ENCODE results near the gene ZNF337.
"Not testable (repeated sequence)": the region's sequence is repeated elsewhere in the genome, so short reads cannot be mapped to it uniquely, and the experiment has no call there.

The ZNF337 gene

DNA sequence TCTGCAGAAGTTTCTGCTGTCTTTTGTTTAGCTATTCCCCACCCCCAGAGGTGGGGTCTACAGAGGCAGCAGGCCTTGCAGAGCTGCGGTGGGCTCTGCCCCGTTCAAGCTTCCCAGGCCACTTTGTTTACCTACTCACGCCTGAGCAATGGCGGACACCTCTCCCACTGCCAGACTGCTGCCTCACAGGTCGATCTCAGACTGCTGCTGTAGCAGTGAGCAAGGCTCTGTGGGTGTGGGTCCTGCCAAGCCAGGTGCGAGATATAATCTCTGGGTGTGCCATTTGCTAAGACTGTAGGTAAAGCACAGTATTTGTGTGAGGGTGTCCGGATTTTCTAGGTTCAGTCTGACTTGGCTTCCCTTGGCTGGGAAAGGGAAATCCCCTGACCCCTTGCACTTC, 23.6 kb upstream of the ZNF337 start:
- ChIA-PET CTCF (no interaction called here), POLR2A (no interaction called here)
- no peak overlapping the region for H3K4me3 ChIP-seq (ENCODE audit: low read depth, low read length)

DNA sequence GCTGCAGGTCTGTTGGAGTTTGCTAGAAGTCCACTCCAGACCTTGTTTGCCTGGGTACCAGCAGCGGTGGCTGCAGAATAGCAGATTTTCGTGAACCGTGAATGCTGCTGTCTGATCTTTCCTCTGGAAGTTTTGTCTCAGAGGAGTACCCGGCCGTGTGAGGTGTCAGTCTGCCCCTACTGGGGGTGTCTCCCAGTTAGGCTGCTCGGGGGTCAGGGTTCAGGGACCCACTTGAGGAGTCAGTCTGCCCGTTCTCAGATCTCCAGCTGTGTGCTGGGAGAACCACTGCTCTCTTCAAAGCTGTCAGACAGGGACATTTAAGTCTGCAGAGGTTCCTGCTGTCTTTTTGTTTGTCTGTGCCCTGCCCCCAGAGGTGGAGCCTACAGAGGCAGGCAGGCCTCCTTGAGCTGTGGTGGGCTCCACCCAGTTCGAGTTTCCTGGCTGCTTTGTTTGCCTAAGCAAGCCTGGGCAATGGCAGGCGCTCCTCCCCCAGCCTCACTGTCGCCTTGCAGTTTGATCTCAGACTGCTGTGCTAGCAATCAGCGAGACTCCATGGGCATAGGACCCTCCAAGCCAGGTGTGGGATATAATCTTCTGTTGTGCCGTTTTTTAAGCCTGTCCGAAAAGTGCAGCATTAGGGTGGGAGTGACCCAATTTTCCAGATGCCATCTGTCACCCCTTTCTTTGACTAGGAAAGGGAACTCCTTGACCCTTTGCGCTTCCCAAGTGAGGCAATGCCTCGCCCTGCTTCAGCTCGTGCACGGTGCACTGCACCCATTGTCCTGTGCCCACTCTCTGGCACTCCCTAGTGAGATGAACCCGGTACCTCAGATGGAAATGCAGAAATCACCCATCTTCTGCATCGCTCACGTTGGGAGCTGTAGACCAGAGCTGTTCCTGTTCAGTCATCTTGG, 22.5 kb upstream of the ZNF337 start:
- H3K4me3 ChIP-seq (ENCODE audit: low read depth, low read length); CTCF ChIA-PET: not testable (repeated sequence)

More for the DNA sequence above, 23.6 kb upstream of the ZNF337 start:
- TF ChIP-seq, protein P1, sequence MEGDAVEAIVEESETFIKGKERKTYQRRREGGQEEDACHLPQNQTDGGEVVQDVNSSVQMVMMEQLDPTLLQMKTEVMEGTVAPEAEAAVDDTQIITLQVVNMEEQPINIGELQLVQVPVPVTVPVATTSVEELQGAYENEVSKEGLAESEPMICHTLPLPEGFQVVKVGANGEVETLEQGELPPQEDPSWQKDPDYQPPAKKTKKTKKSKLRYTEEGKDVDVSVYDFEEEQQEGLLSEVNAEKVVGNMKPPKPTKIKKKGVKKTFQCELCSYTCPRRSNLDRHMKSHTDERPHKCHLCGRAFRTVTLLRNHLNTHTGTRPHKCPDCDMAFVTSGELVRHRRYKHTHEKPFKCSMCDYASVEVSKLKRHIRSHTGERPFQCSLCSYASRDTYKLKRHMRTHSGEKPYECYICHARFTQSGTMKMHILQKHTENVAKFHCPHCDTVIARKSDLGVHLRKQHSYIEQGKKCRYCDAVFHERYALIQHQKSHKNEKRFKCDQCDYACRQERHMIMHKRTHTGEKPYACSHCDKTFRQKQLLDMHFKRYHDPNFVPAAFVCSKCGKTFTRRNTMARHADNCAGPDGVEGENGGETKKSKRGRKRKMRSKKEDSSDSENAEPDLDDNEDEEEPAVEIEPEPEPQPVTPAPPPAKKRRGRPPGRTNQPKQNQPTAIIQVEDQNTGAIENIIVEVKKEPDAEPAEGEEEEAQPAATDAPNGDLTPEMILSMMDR (IDR thresholded peaks at IDR 0.05; ENCODE audit: insufficient read depth, low read length, missing control alignments): no peak
- no peak for DNase-seq (ENCODE audit: low read depth, low spot score)

DNA sequence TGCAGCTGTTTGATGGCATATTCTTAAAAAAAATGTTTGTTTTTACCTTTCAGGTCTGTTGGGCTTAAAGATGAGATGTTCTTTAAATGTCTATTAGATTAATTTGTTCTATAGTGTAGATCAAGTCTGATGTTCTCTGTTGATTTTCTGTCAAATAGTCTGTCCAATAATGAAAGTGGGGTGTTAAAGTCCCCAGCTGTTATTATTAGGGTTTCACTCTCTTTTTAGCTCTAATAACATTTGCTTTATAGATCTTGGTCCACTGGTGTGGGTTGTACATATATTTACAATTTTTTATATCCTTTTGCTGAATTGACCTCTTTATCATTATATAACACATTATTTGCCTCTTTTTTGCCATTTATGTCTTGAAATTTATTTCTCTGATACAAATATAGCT, 11.0 kb upstream of the ZNF337 start:
- ChIA-PET CTCF (no interaction called here), POLR2A (no interaction called here)
- TF ChIP-seq, protein P1 (IDR thresholded peaks at IDR 0.05; ENCODE audit: insufficient read depth, low read length, missing control alignments): no peak
- DNase-seq (ENCODE audit: low read depth, low spot score): no peak
- H3K4me3 ChIP-seq (ENCODE audit: low read depth, low read length): no peak overlapping the region

More for the DNA sequence above, 22.5 kb upstream of the ZNF337 start:
- DNase-seq (ENCODE audit: low read depth, low spot score); POLR2A ChIA-PET: not testable (repeated sequence)

DNA sequence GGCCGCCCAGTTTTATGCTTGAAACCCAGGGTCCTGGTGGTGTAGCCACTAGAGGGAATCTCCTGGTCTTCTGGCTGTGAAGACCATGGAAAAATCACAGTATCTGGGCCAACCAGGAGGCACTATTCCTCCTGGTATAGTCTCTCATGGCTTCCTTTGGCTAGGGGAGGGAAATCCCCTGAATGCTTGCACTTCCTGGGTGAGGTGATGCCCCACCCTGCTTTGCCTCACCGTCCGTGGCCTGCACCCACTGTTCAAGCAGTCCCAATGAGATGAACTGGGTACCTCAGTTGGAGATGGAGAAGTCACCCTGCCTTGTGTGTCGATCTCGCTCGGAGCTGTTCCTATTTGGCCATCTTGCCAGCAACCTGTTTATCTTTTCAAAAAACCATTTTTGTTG, 10.1 kb upstream of the ZNF337 start:
- no peak for DNase-seq (ENCODE audit: low read depth, low spot score)
- TF ChIP-seq, protein P1 (IDR thresholded peaks at IDR 0.05; ENCODE audit: insufficient read depth, low read length, missing control alignments): no peak
- POLR2A ChIA-PET: no interaction called here
- no peak overlapping the region for H3K4me3 ChIP-seq (ENCODE audit: low read depth, low read length)
- CTCF ChIA-PET: no interaction called here

DNA sequence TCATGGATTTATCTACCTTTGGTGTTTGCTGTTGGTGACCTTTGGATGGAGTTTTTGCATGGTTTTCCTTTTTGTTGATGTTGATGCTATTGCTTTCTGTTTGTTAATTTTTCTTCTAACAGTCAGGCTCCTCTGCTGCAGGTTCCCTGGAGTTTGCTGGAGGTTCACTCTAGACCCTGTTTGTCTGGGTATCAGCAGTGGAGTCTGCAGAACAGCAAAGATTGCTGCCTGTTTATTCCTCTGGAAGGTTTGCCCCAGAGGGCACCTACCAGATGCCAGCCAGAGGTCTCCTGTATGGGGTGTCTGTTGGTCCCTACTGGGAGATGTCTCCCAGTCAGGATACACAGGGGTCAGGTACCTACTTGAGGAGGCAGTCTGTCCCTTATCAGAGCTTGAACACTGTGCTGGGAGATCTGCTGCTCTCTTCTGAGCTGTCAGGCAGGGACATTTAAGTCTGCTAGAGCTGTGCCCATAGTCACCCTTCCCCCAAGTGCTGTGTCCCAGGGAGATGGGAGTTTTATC, 9.2 kb upstream of the ZNF337 start:
- TF ChIP-seq, protein P1 (IDR thresholded peaks at IDR 0.05; ENCODE audit: insufficient read depth, low read length, missing control alignments): no peak
- POLR2A ChIA-PET: no interaction called here
- DNase-seq (ENCODE audit: low read depth, low spot score): no peak
- no peak overlapping the region for H3K4me3 ChIP-seq (ENCODE audit: low read depth, low read length)
- CTCF ChIA-PET: no interaction called here

DNA sequence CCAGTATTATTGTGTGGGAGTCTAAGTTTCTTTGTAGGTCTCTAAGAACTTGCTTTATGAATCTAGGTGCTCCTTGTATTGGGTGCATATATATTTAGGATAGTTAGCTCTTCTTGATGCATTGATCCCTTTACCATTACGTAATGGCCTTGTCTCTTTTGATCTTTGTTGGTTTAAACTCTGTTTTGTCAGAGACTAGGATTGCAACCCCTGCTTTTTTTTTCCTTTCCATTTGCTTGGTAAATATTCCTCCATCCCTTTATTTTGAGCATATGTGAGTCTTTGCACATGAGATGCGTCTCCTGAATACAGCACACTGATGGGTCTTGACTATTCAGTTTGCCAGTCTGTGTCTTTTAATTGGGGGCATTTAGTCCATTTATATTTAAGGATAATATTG, 7.7 kb upstream of the ZNF337 start:
- DNase-seq (ENCODE audit: low read depth, low spot score); POLR2A ChIA-PET; H3K4me3 ChIP-seq (ENCODE audit: low read depth, low read length); CTCF ChIA-PET: not testable (repeated sequence)

DNA sequence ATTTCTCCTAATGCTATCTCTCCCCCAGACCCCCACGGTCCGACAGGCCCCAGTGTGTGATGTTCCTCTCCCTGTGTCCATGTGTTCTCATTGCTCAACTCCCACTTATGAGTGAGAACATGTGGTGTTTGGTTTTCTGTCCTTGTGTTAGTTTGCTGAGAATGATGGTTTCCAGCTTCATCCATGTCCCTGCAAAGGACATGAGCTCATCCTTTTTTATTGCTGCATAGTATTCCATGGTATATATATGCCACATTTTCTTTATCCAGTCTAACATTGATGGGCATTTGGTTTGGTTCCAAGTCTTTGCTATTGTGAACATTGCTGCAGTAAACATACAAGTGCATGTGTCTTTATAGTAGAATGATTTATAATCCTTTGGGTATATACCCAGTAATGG, 4.2 kb upstream of the ZNF337 start:
- CTCF ChIA-PET: not testable (repeated sequence)

DNA sequence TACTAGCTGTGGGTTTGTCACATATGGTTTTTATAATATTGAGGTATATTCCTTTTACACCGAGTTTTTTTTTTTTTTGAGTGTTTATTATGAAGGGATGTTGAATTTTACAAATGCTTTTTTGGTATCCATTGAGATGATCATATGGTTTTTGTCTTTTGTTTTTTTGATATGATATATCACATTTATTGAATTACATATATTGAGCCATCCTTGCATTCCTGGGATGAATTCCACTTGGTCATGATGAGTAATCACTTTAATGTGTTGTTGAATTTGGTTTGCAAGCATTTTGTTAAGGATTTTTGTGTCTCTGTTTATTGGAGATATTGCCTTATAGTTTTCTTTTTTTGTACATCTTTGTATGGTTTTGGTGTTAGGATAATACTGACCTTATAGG, 3.3 kb upstream of the ZNF337 start:
- H3K4me3 ChIP-seq (ENCODE audit: low read depth, low read length): no peak overlapping the region
- CTCF ChIA-PET: no interaction called here
- no peak for DNase-seq (ENCODE audit: low read depth, low spot score)
- POLR2A ChIA-PET: no interaction called here
- TF ChIP-seq, protein P1 (IDR thresholded peaks at IDR 0.05; ENCODE audit: insufficient read depth, low read length, missing control alignments): no peak

More for the DNA sequence above, 4.2 kb upstream of the ZNF337 start:
- DNase-seq (ENCODE audit: low read depth, low spot score); H3K4me3 ChIP-seq (ENCODE audit: low read depth, low read length); POLR2A ChIA-PET: not testable (repeated sequence)

Data from AG04449 (cell line).